ENCODE data around the gene HS3ST2. TPM values are rescaled to one million over a fixed set of nuclear protein-coding genes. Genes with fewer than 3 reads are reported as not detected.

HS3ST2 gene
- total RNA-seq, 2 donors from 2014 or later = 0.77 to 2.8 TPM

GRCh38 chr16:22946433-22946832 lies 132.5 kb downstream of the HS3ST2 start:
- no peaks in the 10 kb centered on the region for H3K36me3 ChIP-seq
- 68% methylated on average over 2 of the region's 2 CpGs for WGBS
- TF ChIP-seq CTCF (IDR thresholded peaks at IDR 0.05) (no peak), POLR2A (IDR thresholded peaks at IDR 0.05) (no peak)
- no peak overlapping the region for H3K4me3 ChIP-seq
- no peak overlapping the region for H3K27ac ChIP-seq
- intact Hi-C loops (cut with DNase I) = no loop called here
- no peaks in the 10 kb centered on the region for H3K4me1 ChIP-seq (replicated peaks)
- no peaks in the 10 kb centered on the region for H3K9me3 ChIP-seq
- DNase-seq (ENCODE audit: low spot score) = no peak
- peaks cover 3% of the 10 kb centered on the region for H3K27me3 ChIP-seq (replicated peaks; ENCODE audit: insufficient read depth)

GRCh38 chr16:22948058-22948602 lies 134.2 kb downstream of the HS3ST2 start:
- TF ChIP-seq CTCF (IDR thresholded peaks at IDR 0.05) (no peak), POLR2A (IDR thresholded peaks at IDR 0.05) (no peak), POLR2AphosphoS5 (IDR thresholded peaks at IDR 0.05) (no peak)
- H3K4me1 ChIP-seq (replicated peaks) = no peaks in the 10 kb centered on the region
- H3K9me3 ChIP-seq = no peaks in the 10 kb centered on the region
- peaks cover 3% of the 10 kb centered on the region for H3K27me3 ChIP-seq (replicated peaks; ENCODE audit: insufficient read depth)
- no peaks in the 10 kb centered on the region for H3K36me3 ChIP-seq
- DNase-seq (ENCODE audit: low spot score) = no peak
- 5% methylated on average over 22 of the region's 33 CpGs for WGBS
- intact Hi-C loops (cut with DNase I) = no loop called here
- H3K27ac ChIP-seq = no peak overlapping the region
- no peak overlapping the region for H3K4me3 ChIP-seq

GRCh38 chr16:22948603-22949368 lies 134.8 kb downstream of the HS3ST2 start:
- Histone ChIP-seq H3K36me3 (no peaks in the 10 kb centered on the region), H3K4me1 (replicated peaks) (no peaks in the 10 kb centered on the region), H3K27ac (no peak overlapping the region), H3K4me3 (no peak overlapping the region), H3K9me3 (no peaks in the 10 kb centered on the region), H3K27me3 (replicated peaks; ENCODE audit: insufficient read depth) (peaks cover 3% of the 10 kb centered on the region)
- DNase-seq (ENCODE audit: low spot score) = peak; percentile 48
- TF ChIP-seq CTCF (IDR thresholded peaks at IDR 0.05) (peak; percentile 48 to 82 (median 81)), POLR2AphosphoS5 (IDR thresholded peaks at IDR 0.05) (peak; percentile 43), POLR2A (IDR thresholded peaks at IDR 0.05) (no peak)
- WGBS = 13% methylated on average over 18 of the region's 18 CpGs
- intact Hi-C loops (cut with DNase I) = no loop called here

- H3K4me1 ChIP-seq (replicated peaks) = no peaks in the 10 kb centered on the region
- DNase-seq (ENCODE audit: low spot score) = no peak
- no peak overlapping the region for H3K27ac ChIP-seq
- H3K27me3 ChIP-seq (replicated peaks; ENCODE audit: insufficient read depth) = no peaks in the 10 kb centered on the region
- TF ChIP-seq CTCF (IDR thresholded peaks at IDR 0.05) = no peak
- TF ChIP-seq POLR2A (IDR thresholded peaks at IDR 0.05) = no peak
- TF ChIP-seq POLR2AphosphoS5 (IDR thresholded peaks at IDR 0.05) = no peak
- WGBS = 31% methylated on average over 6 of the region's 6 CpGs
- intact Hi-C loops (cut with DNase I) = no loop called here
- H3K4me3 ChIP-seq = no peak overlapping the region
- H3K36me3 ChIP-seq = no peaks in the 10 kb centered on the region
- no peaks in the 10 kb centered on the region for H3K9me3 ChIP-seq
These were observed 141.6 kb downstream of the HS3ST2 start for GRCh38 chr16:22955461-22956070.
